GM18907 (cell line): ENCODE data around the gene MAZ.
A peak's percentile ranks its signal among the peaks of the same experiment; 100 is the strongest.
"Not testable (repeated sequence)": the region's sequence is repeated elsewhere in the genome, so short reads cannot be mapped to it uniquely, and the experiment has no call there.

Source experiments
- ATAC-seq: cut with Tn5 transposase; IDR thresholded peaks from one replicate; pipeline ENCODE4 v1.9.1; 2021; ENCODE audit warnings: mild to moderate bottlenecking, moderate library complexity; ENCODE audit not compliant: unreplicated experiment

The MAZ gene

GRCh38 chr16:29784157-29784556 is 22.2 kb upstream of the MAZ start:
- ATAC-seq = no peak

DNA sequence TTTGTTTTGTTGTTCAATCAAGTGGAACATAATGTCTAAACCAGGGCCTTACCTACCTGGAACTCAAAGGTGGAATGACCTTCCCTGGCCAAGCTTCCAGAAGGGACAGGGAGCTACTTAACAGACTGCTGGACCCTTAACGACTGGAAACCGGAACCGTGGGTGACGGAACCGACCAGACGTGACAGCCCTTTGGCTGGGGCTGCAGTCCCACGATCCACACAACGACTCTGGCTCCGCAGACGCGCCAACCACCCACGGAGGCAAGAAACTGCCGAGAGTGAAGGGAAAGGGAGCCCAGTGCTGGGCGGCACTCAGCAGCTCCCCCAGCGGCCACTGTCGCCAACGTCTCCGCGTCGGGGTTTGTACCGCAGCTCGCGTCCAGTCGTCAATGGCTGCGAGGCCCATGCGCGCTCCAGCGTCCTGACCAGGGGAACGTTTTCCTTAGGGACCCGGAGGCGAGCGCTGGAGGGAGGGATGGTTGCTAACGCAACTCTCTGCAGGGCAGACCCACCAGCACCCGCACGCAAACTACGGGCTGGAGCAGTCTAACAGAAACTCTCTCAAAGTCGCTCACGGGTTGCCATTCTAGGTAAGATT is 21.3 kb upstream of the MAZ start:
- no peak for ATAC-seq

- not testable (repeated sequence) for ATAC-seq
These were observed 19.2 kb upstream of the MAZ start for GRCh38 chr16:29787155-29787554.

GRCh38 chr16:29789775-29790182 is 16.6 kb upstream of the MAZ start:
- peak; percentile 3 for ATAC-seq

- ATAC-seq = peak; percentile 94
These were observed 16.0 kb upstream of the MAZ start, which contains the start of gene KIF22 for GRCh38 chr16:29790183-29790948. Gene KIF22 (plus strand): TSS chr16:29790751. CDS start chr16:29790760, 9 bp downstream.

GRCh38 chr16:29790949-29791844 is 15.1 kb upstream of the MAZ start:
- ATAC-seq = peak; percentile 32

DNA sequence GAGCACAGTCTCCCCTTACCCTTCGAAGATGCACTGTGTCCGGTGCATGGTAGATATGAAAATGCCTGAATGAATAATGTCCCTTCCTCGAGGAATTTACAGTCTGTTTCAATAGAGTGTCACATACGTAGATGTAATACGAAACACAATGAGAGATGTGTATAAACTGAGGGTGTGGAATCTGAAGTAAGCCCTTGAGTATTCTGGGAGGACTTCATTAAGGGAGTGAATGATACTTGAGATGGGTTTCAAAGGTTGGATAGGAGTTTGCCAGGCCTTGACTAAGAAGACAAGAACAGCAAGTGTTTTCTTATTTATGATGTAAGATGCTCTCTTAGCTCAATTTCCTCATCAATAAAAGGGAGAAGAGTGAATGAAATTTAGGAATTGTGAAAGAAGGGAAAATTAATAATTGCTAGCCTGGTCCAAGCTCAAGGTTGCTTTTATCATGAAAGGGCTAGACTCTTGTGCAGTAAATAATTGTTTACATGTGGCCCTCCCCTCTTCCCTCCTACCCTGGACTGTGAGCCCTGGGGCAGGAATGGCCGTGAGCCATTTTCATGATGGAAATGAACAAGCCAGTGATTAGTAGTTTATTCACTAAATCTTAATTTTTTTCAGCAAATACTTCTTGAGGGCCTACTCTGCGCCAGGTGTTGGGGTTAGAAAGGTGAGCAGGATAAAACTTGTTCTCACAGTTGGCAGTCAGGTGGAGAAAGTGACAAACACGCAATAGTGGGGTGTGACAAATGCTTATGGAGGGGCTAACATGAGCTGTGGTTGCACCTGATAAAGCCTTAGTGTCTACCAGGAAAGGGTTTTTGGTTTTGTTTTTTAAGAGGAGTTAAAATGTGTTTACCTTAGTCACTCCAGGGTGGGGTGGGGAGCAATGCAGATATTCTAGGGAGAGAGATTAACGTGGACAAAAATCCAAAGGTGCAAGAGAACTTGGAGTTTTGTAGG is 14.2 kb upstream of the MAZ start:
- no peak for ATAC-seq

DNA sequence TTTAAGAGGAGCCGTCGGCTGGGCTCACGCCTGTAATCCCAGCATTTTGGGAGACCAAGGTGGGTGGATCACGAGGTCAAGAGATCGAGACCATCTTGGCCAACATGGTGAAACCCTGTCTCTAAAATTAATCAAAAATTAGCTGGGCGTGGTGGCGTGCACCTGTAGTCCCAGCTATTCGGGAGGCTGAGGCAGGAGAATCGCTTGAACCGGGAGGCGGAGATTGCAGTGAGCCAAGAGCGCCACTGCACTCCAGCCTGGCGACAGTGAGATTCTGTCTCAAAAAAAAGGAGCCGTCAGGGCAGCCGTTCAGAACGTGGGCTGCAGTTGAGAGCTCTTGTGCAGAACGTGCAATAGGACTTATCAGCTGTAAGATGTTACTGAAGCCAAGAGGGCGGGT is 13.2 kb upstream of the MAZ start:
- ATAC-seq = not testable (repeated sequence)

- ATAC-seq = no peak
These were observed 12.1 kb upstream of the MAZ start for GRCh38 chr16:29794231-29794710.

GRCh38 chr16:29802416-29802935 is 3.9 kb upstream of the MAZ start:
- no peak for ATAC-seq

- no peak for ATAC-seq
These were observed 2.3 kb upstream of the MAZ start for GRCh38 chr16:29804020-29804419.

DNA sequence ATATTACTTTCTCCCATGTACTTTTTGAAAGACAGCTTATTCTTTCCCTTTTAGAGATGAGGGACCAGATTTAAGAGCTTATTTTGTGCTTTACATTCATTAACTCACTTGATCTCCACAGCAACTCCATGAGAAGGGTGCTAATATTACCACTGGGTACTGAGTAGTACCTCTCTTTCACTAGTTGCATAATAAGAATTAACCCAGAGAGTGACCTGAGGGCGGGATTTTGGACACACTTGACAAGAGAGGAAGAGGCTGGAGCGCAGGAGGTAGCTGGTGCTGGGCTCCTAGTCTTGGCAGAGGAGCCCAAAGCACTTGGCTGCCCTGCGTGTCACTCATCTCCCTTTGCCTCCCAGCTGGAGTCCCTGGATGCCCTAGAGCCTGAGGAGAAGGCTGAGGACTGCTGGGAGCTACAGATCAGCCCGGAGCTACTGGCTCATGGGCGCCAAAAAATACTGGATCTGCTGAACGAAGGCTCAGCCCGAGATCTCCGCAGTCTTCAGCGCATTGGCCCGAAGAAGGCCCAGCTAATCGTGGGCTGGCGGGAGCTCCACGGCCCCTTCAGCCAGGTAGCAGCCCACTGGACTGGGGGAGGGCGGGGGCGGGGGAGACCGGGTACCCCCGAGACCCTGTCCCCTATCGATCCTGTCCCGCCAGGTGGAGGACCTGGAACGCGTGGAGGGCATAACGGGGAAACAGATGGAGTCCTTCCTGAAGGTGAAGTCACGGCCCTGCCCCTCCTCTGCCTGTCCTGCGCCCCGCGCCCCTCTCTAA is 1.7 kb upstream of the MAZ start:
- no peak for ATAC-seq

DNA sequence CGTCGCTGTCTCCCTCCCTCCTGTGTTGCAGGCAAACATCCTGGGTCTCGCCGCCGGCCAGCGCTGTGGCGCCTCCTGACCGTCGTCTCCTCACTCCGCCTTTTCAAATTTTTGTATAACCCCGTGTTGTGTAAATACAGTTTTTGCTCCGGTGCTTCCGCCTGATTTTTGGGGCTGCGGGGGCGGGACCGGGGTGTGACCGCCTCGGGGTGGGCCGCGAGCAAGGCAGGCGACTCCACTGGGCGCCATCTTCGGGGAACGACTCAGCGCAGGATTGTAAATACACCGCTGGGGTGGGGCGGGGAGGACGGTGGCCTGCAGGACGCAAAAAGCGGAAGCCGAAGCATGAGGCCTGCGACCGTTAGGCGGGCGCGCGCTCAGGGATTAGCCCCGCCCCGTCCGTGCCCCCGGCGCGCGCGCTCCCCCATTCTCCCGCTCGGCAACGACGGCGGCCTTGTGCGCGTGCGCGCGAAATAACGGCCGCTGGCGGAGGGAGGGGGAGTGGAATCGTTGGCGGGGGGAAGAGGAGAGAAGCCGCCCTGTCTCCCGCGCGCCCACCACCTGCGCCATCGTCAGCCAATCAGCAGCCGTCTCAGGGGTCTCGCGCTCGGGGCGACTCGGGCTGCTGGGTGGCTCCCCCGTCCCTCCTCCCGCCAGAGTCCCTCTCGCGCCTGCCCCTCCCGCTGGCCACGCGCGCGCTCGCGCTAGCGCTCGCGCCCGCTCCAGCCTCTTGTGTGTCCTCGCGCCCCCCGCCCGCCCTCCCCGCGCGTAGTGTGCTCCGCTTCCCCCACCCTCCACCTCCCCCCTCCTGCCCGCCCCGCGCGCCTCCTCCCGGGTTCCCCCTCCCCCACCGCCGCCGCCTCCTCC is 864 bp upstream of the MAZ start:
- ATAC-seq = peak; percentile 61

- ATAC-seq = peak; percentile 0
These were observed 504 bp downstream of the MAZ start for GRCh38 chr16:29806641-29807425.

GRCh38 chr16:29807426-29808218 is 1.3 kb downstream of the MAZ start:
- peak; percentile 28 for ATAC-seq

- ATAC-seq = no peak
These were observed 2.0 kb downstream of the MAZ start for GRCh38 chr16:29808219-29808900.
